Liver (tissue), 3 donors: ENCODE measurements around the gene DSCAML1.

ENCODE experiments used
- FOXA1 ChIP-seq: IDR thresholded peaks from 2 replicates; pipeline ENCODE4 v1.6.1; 2016; ENCODE audit warnings: antibody characterized with exemption
- FOXA2 ChIP-seq: IDR thresholded peaks from 2 replicates; pipeline ENCODE4 v1.6.1; 2016; ENCODE audit warnings: antibody characterized with exemption
- GABPA ChIP-seq, 2 donors: IDR thresholded peaks in 1 of 2; conservative IDR thresholded peaks in 1 of 2; 2 replicates each; pipeline ENCODE4 v1.6.1; 2016; ENCODE audit warnings: antibody characterized with exemption in 2 of 2, mild to moderate bottlenecking in 1 of 2, moderate library complexity in 1 of 2
- REST ChIP-seq: IDR thresholded peaks from 2 replicates; pipeline ENCODE4 v1.6.1; 2016; ENCODE audit warnings: antibody characterized with exemption, mild to moderate bottlenecking
- SP1 ChIP-seq: IDR thresholded peaks from 2 replicates; pipeline ENCODE4 v1.6.1; 2018; ENCODE audit warnings: antibody characterized with exemption, mild to moderate bottlenecking
- YY1 ChIP-seq: IDR thresholded peaks from 2 replicates; pipeline ENCODE4 v1.6.1; 2016; ENCODE audit warnings: antibody characterized with exemption, mild to moderate bottlenecking
- ZBTB33 ChIP-seq: IDR thresholded peaks from 2 replicates; pipeline ENCODE4 v1.6.1; 2016; ENCODE audit warnings: antibody characterized with exemption
- TF ChIP-seq, protein P1 (sequence below): fragments of 150-350 bp; IDR thresholded peaks from 2 replicates; pipeline ENCODE4 v1.5.1; 2017; ENCODE audit warnings: improper control_type of control experiment, low read depth, low read length; ENCODE audit not compliant: missing input control
- TF ChIP-seq, protein P2 (sequence below): IDR thresholded peaks from 2 replicates; pipeline ENCODE4 v1.6.1; 2016; ENCODE audit warnings: antibody characterized with exemption
- donor health status: healthy.
- donor health status: healthy.

DNA sequence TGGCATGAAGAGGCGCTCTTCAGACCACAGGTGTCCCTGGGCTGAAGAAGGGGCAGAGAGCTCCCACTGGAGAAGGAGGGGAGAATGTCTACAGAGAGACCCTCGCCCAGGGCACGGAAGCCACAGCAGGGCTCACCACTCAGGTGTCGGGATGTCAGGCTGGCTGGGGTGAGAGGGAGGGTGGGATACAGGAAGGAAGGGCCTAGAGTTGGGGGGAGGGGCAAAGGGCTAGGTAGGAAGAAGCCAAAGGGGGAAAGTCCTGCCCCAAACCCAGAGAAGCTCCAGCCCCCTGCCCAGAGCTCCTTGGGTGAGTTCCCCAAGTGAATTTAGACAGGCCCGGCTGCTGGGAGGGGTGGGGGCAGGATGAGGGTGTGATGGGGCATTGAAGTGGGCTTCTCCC is 237.3 kb downstream of the DSCAML1 start:
- TF ChIP-seq, protein P1, sequence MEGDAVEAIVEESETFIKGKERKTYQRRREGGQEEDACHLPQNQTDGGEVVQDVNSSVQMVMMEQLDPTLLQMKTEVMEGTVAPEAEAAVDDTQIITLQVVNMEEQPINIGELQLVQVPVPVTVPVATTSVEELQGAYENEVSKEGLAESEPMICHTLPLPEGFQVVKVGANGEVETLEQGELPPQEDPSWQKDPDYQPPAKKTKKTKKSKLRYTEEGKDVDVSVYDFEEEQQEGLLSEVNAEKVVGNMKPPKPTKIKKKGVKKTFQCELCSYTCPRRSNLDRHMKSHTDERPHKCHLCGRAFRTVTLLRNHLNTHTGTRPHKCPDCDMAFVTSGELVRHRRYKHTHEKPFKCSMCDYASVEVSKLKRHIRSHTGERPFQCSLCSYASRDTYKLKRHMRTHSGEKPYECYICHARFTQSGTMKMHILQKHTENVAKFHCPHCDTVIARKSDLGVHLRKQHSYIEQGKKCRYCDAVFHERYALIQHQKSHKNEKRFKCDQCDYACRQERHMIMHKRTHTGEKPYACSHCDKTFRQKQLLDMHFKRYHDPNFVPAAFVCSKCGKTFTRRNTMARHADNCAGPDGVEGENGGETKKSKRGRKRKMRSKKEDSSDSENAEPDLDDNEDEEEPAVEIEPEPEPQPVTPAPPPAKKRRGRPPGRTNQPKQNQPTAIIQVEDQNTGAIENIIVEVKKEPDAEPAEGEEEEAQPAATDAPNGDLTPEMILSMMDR, result no peak
- TF ChIP-seq REST, result no peak
- no peak for TF ChIP-seq ZBTB33
- TF ChIP-seq FOXA1, result no peak
- no peak for TF ChIP-seq SP1
- TF ChIP-seq, protein P2, sequence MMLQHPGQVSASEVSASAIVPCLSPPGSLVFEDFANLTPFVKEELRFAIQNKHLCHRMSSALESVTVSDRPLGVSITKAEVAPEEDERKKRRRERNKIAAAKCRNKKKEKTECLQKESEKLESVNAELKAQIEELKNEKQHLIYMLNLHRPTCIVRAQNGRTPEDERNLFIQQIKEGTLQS, result no peak
- no peak for TF ChIP-seq GABPA (IDR thresholded peaks at IDR 0.05 in 1 of 2, conservative IDR thresholded peaks at IDR 0.05 in 1 of 2)
- no peak for TF ChIP-seq FOXA2
- TF ChIP-seq YY1, result no peak
